NCI-H446 treated with DMSO at 0.1 percent for 48 hours (cell line): ENCODE data around the gene APCDD1.
A peak's percentile ranks its signal among the peaks of the same experiment; 100 is the strongest.

Experiments used
- DNase-seq: peaks from one replicate; lab custom pipeline; 2025; lab: John Stamatoyannopoulos, UW

APCDD1 gene

GRCh38 chr18:10432781-10433180 lies 21.7 kb upstream of the APCDD1 start:
- peak; percentile 75 for DNase-seq

- DNase-seq, result no peak
Observed at GRCh38 chr18:10436160-10436559, 18.3 kb upstream of the APCDD1 start.

GRCh38 chr18:10437837-10438236 lies 16.6 kb upstream of the APCDD1 start:
- no peak for DNase-seq

- no peak for DNase-seq
Observed at GRCh38 chr18:10439898-10440297, 14.5 kb upstream of the APCDD1 start.

- DNase-seq, result no peak
Observed at GRCh38 chr18:10440884-10441283, 13.6 kb upstream of the APCDD1 start.

GRCh38 chr18:10441472-10441871 lies 13.0 kb upstream of the APCDD1 start:
- no peak for DNase-seq

GRCh38 chr18:10442551-10442971 lies 11.9 kb upstream of the APCDD1 start:
- no peak for DNase-seq

GRCh38 chr18:10443001-10443400 lies 11.4 kb upstream of the APCDD1 start:
- no peak for DNase-seq

GRCh38 chr18:10444314-10445006 lies 10.0 kb upstream of the APCDD1 start:
- no peak for DNase-seq

- DNase-seq, result no peak
Observed at GRCh38 chr18:10449396-10449795, 5.0 kb upstream of the APCDD1 start.

- no peak for DNase-seq
Observed at GRCh38 chr18:10450986-10451385, 3.4 kb upstream of the APCDD1 start.

GRCh38 chr18:10453261-10453805 lies 1.1 kb upstream of the APCDD1 start:
- DNase-seq, result no peak

GRCh38 chr18:10454681-10455557 lies 484 bp downstream of the APCDD1 start:
- no peak for DNase-seq

GRCh38 chr18:10455726-10456453 lies 1.5 kb downstream of the APCDD1 start:
- peak; percentile 45 for DNase-seq

- DNase-seq, result no peak
Observed at GRCh38 chr18:10456718-10457117, 2.3 kb downstream of the APCDD1 start.

GRCh38 chr18:10457128-10457527 lies 2.7 kb downstream of the APCDD1 start:
- no peak for DNase-seq

GRCh38 chr18:10457767-10458166 lies 3.3 kb downstream of the APCDD1 start:
- DNase-seq, result no peak

GRCh38 chr18:10458691-10459090 lies 4.3 kb downstream of the APCDD1 start:
- DNase-seq, result no peak

- no peak for DNase-seq
Observed at GRCh38 chr18:10459587-10459986, 5.2 kb downstream of the APCDD1 start.

- DNase-seq, result no peak
Observed at GRCh38 chr18:10460414-10461018, 6.1 kb downstream of the APCDD1 start.

- no peak for DNase-seq
Observed at GRCh38 chr18:10461989-10462388, 7.6 kb downstream of the APCDD1 start.

GRCh38 chr18:10462597-10462996 lies 8.2 kb downstream of the APCDD1 start:
- no peak for DNase-seq
